HCT116 (cell line): ENCODE results near the gene YKT6. TPM values are rescaled to one million over a fixed set of nuclear protein-coding genes. Genes with fewer than 3 reads are reported as not detected.

Experiments used
- ATAC-seq: fragments of 200-7000 bp; cut with Tn5 transposase; 2 replicates; pipeline ENCODE4 v1.9.1; 2020; ENCODE audit warnings: mild to moderate bottlenecking, moderate library complexity
- BruUV-seq: library from RNA; stranded (reverse); fragments of 400-500 nt; replicated peaks from 2 replicates; lab custom pipeline; 2021; lab: Mats Ljungman, UMichigan
- CTCF ChIA-PET: fragments of 300-600 bp; sonication (Branson Sonifier 250); formaldehyde crosslinking; loops from one replicate; lab custom pipeline; 2021; ENCODE audit warnings: antibody characterized with exemption; lab: Charles Lee
- POLR2A ChIA-PET: fragments of 300-600, 350-600 bp; sonication (Branson Sonifier 250); formaldehyde crosslinking; loops from one replicate; lab custom pipeline; 2021; ENCODE audit warnings: antibody characterized with exemption; lab: Charles Lee
- RAD21 ChIA-PET, 2 experiments: fragments of 300-600 bp; sonication (Branson Sonifier 250); formaldehyde crosslinking; loops; one replicate each; lab custom pipeline; 2023; ENCODE audit warnings: low total read pairs in 2 of 2; ENCODE audit not compliant: uncharacterized antibody in 2 of 2, unreplicated experiment in 2 of 2, low non-redundant PET in 1 of 2; lab: Charles Lee
- DNase-seq: peaks from one replicate; pipeline ENCODE4 v3.0.0-alpha.2; 2010; ENCODE audit warnings: low read depth, low spot score
- H2AFZ ChIP-seq: fragments of 200-600 bp; shearing (Covaris generic), sonication (generic); 2 replicates; pipeline ENCODE4 v1.6.1; 2017; ENCODE audit warnings: low read depth, mixed run types, mixed read lengths, antibody characterized with exemption, low read length; ENCODE audit not compliant: poor library complexity, severe bottlenecking
- H3K27ac ChIP-seq: 2 replicates; pipeline ENCODE4 v1.5.1; 2012; ENCODE audit warnings: low read depth, low read length
- H3K27me3 ChIP-seq: fragments of 200-600 bp; sonication (generic); 2 replicates; pipeline ENCODE4 v1.6.1; 2016; ENCODE audit warnings: mixed run types, low read length, mixed read lengths; ENCODE audit not compliant: insufficient read depth
- H3K36me3 ChIP-seq, 2 experiments: fragments of 200-500 bp in 1 of 2; fragments of 200-600 bp in 1 of 2; sonication (Bioruptor generic) in 1 of 2; sonication (generic) in 1 of 2; 2 replicates each; pipeline versions ENCODE4 v1.5.1 to v1.6.1; 2014 to 2016; ENCODE audit warnings: low read length in 2 of 2, inconsistent platforms in 1 of 2, mixed read lengths in 1 of 2, mixed run types in 1 of 2; ENCODE audit not compliant: insufficient read depth in 2 of 2, control insufficient read depth in 1 of 2
- H3K4me1 ChIP-seq, 2 experiments: fragments of 200-600 bp in 1 of 2; sonication (generic) in 1 of 2; 2 replicates each; pipeline versions ENCODE4 v1.5.1 to v1.6.1; 2012 to 2017; ENCODE audit warnings: low read length in 2 of 2, inconsistent platforms in 1 of 2, mild to moderate bottlenecking in 1 of 2, mixed read lengths in 1 of 2, mixed run types in 1 of 2, moderate library complexity in 1 of 2; ENCODE audit not compliant: insufficient read depth in 2 of 2, control insufficient read depth in 1 of 2
- H3K4me2 ChIP-seq: fragments of 200-600 bp; sonication (generic); 2 replicates; pipeline ENCODE4 v1.6.1; 2017; ENCODE audit warnings: mixed run types, low read length, mixed read lengths
- H3K4me3 ChIP-seq, 2 experiments: fragments of 200-600 bp in 1 of 2; sonication (generic) in 1 of 2; replicated peaks in 1 of 2; 2 replicates each; pipeline ENCODE4 v1.5.1; 2011 to 2016; ENCODE audit warnings: low read length in 2 of 2, control low read depth in 1 of 2, low read depth in 1 of 2, mild to moderate bottlenecking in 1 of 2, mixed read lengths in 1 of 2, mixed run types in 1 of 2
- H3K79me2 ChIP-seq: fragments of 200-600 bp; sonication (generic); 2 replicates; pipeline ENCODE4 v1.6.1; 2017; ENCODE audit warnings: mild to moderate bottlenecking, mixed run types, low read length, moderate library complexity, mixed read lengths; ENCODE audit not compliant: insufficient read depth
- H3K9ac ChIP-seq: fragments of 200-600 bp; sonication (generic); 2 replicates; pipeline ENCODE4 v1.6.1; 2016; ENCODE audit warnings: low read length, mixed read lengths
- H3K9me2 ChIP-seq: fragments of 200-600 bp; sonication (generic), shearing (Covaris generic); 2 replicates; pipeline ENCODE4 v1.6.1; 2017; ENCODE audit warnings: mixed run types, mild to moderate bottlenecking, moderate library complexity; ENCODE audit not compliant: insufficient read depth
- H3K9me3 ChIP-seq, 2 experiments: fragments of 200-500 bp in 1 of 2; fragments of 200-600 bp in 1 of 2; sonication (Bioruptor generic) in 1 of 2; sonication (generic) in 1 of 2; 2 replicates each; pipeline ENCODE4 v1.6.1; 2014 to 2017; ENCODE audit warnings: low read length in 2 of 2, mixed read lengths in 2 of 2, inconsistent platforms in 1 of 2, low read depth in 1 of 2, mild to moderate bottlenecking in 1 of 2, mixed run types in 1 of 2, moderate library complexity in 1 of 2; ENCODE audit not compliant: control insufficient read depth in 1 of 2, insufficient read depth in 1 of 2
- H4K20me1 ChIP-seq: fragments of 200-600 bp; sonication (generic), shearing (Covaris generic); 2 replicates; pipeline ENCODE4 v1.6.1; 2017; ENCODE audit warnings: mixed run types, mild to moderate bottlenecking, moderate library complexity; ENCODE audit not compliant: insufficient read depth
- ATF3 ChIP-seq: IDR thresholded peaks from 2 replicates; pipeline ENCODE4 v1.6.1; 2012
- CTCF ChIP-seq, 3 experiments: fragments of 200-600 bp in 1 of 3; sonication (generic) in 1 of 3; IDR thresholded peaks in 2 of 3; conservative IDR thresholded peaks in 1 of 3; 2 replicates each; pipeline ENCODE4 v1.5.1; 2012 to 2017; ENCODE audit warnings: low read depth in 2 of 3, low read length in 2 of 3, antibody characterized with exemption in 1 of 3, borderline replicate concordance in 1 of 3, control low read depth in 1 of 3, mild to moderate bottlenecking in 1 of 3, mixed read lengths in 1 of 3, mixed run types in 1 of 3, moderate library complexity in 1 of 3; ENCODE audit not compliant: insufficient read depth in 1 of 3
- EZH2 ChIP-seq: fragments of 200-600 bp; sonication (generic); IDR thresholded peaks from 2 replicates; pipeline ENCODE4 v1.6.1; 2017; ENCODE audit warnings: antibody characterized with exemption, mixed run types
- FOSL1 ChIP-seq: IDR thresholded peaks from 2 replicates; pipeline ENCODE4 v1.6.1; 2012; ENCODE audit warnings: low read depth
- JUND ChIP-seq: IDR thresholded peaks from 2 replicates; pipeline ENCODE4 v1.6.1; 2012
- POLR2A ChIP-seq: IDR thresholded peaks from 2 replicates; pipeline ENCODE4 v1.7.0; 2011; ENCODE audit warnings: borderline replicate concordance; ENCODE audit not compliant: insufficient read depth, insufficient read length; ENCODE audit errors: extremely low read depth
- POLR2AphosphoS5 ChIP-seq: IDR thresholded peaks from 2 replicates; pipeline ENCODE4 v1.6.1; 2011; ENCODE audit warnings: mild to moderate bottlenecking, low read depth, low read length, moderate library complexity
- SIN3A ChIP-seq: IDR thresholded peaks from 2 replicates; pipeline ENCODE4 v1.6.1; 2012; ENCODE audit warnings: low read depth
- SP1 ChIP-seq: IDR thresholded peaks from 2 replicates; pipeline ENCODE4 v1.6.1; 2012; ENCODE audit warnings: low read depth
- ZFX ChIP-seq: fragments of 450-650 bp; IDR thresholded peaks from 2 replicates; pipeline ENCODE4 v1.6.1; 2017
- ZNF274 ChIP-seq: fragments of 200-500 bp; sonication (Bioruptor generic); IDR thresholded peaks from 2 replicates; pipeline ENCODE4 v1.6.1; 2014; ENCODE audit warnings: mild to moderate bottlenecking, low read depth, low read length, inconsistent platforms
- intact Hi-C: fragments of 100-400 bp; cut with micrococcal nuclease; formaldehyde crosslinking; loops from 2 replicates; pipeline ENCODE4 v1.10.0; 2022
- total RNA-seq: library from RNA; stranded (reverse); gene quantifications from one replicate; pipeline ENCODE4 v1.2.1, GENCODE V29; 2021; ENCODE audit not compliant: unreplicated experiment
- TF ChIP-seq, protein P1 (sequence below): IDR thresholded peaks from 2 replicates; pipeline ENCODE4 v1.6.1; 2012
- TF ChIP-seq, protein P2 (sequence below): IDR thresholded peaks from 2 replicates; pipeline ENCODE4 v1.6.1; 2012; ENCODE audit warnings: low read depth

Gene YKT6
- total RNA-seq, 1 experiment from 2014 or later, result 84.8 TPM

DNA sequence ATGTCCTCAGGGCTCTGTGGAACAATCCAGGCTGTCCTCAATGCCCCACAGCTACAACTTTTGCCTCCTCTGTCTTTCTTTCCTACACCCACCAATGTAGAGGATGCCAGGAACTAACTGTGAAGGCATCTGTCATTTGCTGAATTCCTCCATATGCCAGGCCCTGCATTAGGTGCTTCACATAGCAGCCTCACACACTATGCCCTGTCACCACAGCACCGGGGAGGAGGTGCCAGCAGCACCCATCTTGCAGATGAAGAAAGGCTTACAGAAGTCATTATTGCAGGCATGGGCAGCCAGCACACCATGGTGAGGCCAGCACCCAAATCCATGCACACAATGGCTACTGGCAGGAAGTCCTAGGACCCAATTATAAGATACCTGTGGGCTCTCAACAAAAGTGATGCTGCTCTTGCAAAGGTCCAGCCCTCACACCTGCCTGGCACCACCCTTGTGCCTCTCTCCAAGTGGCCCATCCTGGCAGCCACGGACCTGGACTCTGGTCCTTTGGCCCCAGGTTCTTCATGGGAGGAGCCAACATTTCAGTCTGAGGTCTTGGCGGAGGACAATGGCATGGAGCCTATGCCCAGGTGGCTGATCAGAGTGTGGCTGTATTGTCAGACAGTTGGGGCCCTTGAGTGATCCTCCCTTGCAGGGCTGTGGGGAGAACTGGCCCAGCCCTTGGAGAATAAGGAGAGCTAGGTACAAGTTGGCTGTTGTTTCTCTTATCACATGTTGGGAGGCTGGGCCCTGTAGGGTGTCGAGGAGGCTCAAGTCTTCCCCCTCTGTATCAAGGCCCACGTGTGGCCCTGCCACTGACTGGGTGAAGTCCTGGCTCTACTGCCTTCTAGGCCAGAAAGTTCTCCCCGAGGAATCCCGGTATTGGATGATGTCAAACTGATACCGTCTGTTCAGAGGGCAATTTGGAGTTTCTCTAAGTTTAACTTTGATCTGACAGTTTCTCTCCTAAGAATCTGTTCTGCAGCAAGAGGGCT lies 45.3 kb upstream of the YKT6 start:
- no peaks in the 10 kb centered on the region for H3K36me3 ChIP-seq
- no peaks in the 10 kb centered on the region for H3K79me2 ChIP-seq
- H3K4me1 ChIP-seq, result peaks cover 0 to 4% of the 10 kb centered on the region in 2 experiments; a peak in 2 of 4 replicates
- no peak overlapping the region for H3K4me3 ChIP-seq
- ChIA-PET RAD21 (no interaction called here), POLR2A (no interaction called here)
- intact Hi-C loops, result no loop called here
- ATAC-seq, result no peak
- DNase-seq, result no peak
- TF ChIP-seq ATF3 (no peak), JUND (no peak), EZH2 (no peak), CTCF (IDR thresholded peaks at IDR 0.05 in 2 of 3, conservative IDR thresholded peaks at IDR 0.05 in 1 of 3; ENCODE audit: borderline replicate concordance in 1 of 3, insufficient read depth in 1 of 3, low read depth in 2 of 3, low read length in 2 of 3) (no peak), ZNF274 (no peak), SP1 (no peak), ZFX (no peak), POLR2AphosphoS5 (no peak), POLR2A (no peak), FOSL1 (no peak), SIN3A (no peak)
- TF ChIP-seq, protein P1, sequence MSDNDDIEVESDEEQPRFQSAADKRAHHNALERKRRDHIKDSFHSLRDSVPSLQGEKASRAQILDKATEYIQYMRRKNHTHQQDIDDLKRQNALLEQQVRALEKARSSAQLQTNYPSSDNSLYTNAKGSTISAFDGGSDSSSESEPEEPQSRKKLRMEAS, result no peak
- TF ChIP-seq, protein P2, sequence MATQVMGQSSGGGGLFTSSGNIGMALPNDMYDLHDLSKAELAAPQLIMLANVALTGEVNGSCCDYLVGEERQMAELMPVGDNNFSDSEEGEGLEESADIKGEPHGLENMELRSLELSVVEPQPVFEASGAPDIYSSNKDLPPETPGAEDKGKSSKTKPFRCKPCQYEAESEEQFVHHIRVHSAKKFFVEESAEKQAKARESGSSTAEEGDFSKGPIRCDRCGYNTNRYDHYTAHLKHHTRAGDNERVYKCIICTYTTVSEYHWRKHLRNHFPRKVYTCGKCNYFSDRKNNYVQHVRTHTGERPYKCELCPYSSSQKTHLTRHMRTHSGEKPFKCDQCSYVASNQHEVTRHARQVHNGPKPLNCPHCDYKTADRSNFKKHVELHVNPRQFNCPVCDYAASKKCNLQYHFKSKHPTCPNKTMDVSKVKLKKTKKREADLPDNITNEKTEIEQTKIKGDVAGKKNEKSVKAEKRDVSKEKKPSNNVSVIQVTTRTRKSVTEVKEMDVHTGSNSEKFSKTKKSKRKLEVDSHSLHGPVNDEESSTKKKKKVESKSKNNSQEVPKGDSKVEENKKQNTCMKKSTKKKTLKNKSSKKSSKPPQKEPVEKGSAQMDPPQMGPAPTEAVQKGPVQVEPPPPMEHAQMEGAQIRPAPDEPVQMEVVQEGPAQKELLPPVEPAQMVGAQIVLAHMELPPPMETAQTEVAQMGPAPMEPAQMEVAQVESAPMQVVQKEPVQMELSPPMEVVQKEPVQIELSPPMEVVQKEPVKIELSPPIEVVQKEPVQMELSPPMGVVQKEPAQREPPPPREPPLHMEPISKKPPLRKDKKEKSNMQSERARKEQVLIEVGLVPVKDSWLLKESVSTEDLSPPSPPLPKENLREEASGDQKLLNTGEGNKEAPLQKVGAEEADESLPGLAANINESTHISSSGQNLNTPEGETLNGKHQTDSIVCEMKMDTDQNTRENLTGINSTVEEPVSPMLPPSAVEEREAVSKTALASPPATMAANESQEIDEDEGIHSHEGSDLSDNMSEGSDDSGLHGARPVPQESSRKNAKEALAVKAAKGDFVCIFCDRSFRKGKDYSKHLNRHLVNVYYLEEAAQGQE, result no peak
- TF ChIP-seq, all 23 proteins: peak for 0
- Histone ChIP-seq H4K20me1 (no peaks in the 10 kb centered on the region), H3K27ac (no peak overlapping the region), H3K9me2 (no peaks in the 10 kb centered on the region), H3K4me2 (no peak overlapping the region), H3K27me3 (no peaks in the 10 kb centered on the region), H3K9me3 (no peaks in the 10 kb centered on the region), H2AFZ (no peak overlapping the region), H3K9ac (no peak overlapping the region)
- BruUV-seq, result no TSS peak
- CTCF ChIA-PET, result no interaction called here
